Measurements from ENCODE around the gene VWA5B1.

Gene VWA5B1

DNA sequence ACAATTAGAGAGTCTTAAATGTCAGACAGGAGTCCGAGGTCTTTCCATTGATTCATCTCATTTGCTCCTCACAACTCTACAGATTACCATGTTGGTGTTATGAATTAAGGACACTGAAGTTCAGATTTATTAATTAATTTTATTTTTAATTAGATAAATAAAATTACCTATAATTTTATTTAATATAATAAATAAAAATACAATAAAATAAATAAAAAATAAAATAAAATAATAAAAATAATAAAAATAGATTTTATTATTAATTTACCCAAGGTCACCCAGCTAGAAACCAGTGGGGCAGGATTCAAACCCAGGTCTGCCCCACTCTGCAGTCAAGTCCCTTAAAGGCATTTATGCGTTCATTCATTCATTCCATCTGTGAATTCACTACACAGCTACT lies 72.2 kb downstream of the VWA5B1 start:
- no peak overlapping the region for H3K27ac ChIP-seq
- no peak for DNase-seq (ENCODE audit: low read depth, low spot score)

GRCh38 chr1:20365421-20366055 lies 74.9 kb downstream of the VWA5B1 start:
- DNase-seq (ENCODE audit: low read depth, low spot score): no peak
- H3K27ac ChIP-seq: no peak overlapping the region

DNA sequence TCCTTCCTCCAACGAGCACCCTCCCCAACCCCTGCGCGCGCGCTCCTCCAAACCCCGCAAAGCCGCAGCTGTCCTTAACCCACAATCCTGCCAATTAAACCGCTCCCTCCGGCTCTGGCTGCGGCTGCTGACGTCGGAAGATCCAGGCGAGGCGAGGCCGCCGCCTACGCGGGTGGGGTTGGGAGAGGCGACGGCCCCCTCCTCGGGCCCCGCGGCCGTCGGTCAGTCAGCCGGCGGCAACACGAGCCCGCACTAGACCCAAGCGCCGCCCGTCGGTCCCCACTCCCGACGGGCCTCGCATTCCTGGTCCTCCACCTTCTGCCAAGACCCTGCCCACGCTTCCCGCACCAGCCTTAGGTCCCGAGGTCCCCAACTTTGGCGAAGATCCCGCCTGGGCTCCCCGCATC lies 75.4 kb downstream of the VWA5B1 start:
- no peak overlapping the region for H3K27ac ChIP-seq
- no peak for DNase-seq (ENCODE audit: low read depth, low spot score)

GRCh38 chr1:20366463-20367115 lies 75.9 kb downstream of the VWA5B1 start:
- H3K27ac ChIP-seq: no peak overlapping the region
- no peak for DNase-seq (ENCODE audit: low read depth, low spot score)

DNA sequence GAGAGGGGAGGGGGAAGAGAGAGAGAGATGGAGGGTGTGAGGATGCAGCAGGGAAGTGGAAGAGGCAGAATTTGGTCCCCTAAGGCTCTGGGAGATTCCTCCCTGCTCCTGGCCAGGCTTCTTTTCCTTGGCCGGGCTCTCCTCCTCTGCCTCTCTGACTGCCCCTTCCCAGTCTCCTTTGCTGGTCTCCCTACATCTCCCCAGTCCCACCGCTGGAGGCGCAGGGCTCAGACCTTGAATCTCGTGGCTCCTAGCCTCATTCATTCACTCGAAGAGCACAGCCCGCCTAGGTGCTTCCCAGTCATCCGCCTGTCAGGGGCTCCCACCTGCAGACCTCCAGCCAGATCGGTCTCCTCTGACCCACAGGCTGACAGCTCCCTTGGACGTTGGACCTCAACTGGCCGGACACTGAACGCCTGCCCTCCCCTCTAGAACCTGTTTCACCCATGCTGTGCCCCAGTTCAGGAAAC lies 76.5 kb downstream of the VWA5B1 start:
- H3K27ac ChIP-seq: no peak overlapping the region
- no peak for DNase-seq (ENCODE audit: low read depth, low spot score)

DNA sequence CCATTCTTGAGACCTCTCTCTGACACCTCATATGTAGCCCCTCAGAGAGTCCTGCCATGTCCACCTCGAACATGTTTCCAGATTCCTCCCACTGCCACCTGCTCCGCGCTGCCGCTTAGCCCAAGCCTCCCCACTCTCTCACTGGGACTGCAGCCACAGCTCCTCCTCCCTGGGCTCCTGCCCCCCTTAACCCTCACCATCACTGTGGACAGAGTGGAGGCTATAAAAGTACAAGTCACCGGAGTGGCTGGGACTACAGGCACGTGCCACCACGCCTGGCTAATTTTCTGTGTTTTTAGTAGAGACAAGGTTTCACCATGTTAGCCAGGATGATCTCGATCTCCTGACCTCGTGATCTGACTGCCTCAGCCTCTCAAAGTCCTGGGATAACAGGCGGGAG lies 77.0 kb downstream of the VWA5B1 start:
- H3K27ac ChIP-seq: no peak overlapping the region
- DNase-seq (ENCODE audit: low read depth, low spot score): no peak

GRCh38 chr1:20368866-20369470 lies 78.3 kb downstream of the VWA5B1 start:
- no peak overlapping the region for H3K27ac ChIP-seq
- no peak for DNase-seq (ENCODE audit: low read depth, low spot score)

GRCh38 chr1:20370698-20371097 lies 80.0 kb downstream of the VWA5B1 start:
- H3K27ac ChIP-seq: no peak overlapping the region
- no peak for DNase-seq (ENCODE audit: low read depth, low spot score)

GRCh38 chr1:20371411-20371810 lies 80.7 kb downstream of the VWA5B1 start:
- H3K27ac ChIP-seq: no peak overlapping the region
- DNase-seq (ENCODE audit: low read depth, low spot score): no peak

- DNase-seq (ENCODE audit: low read depth, low spot score): no peak
- H3K27ac ChIP-seq: no peak overlapping the region
These were observed 81.2 kb downstream of the VWA5B1 start for GRCh38 chr1:20371883-20372282.

- H3K27ac ChIP-seq: no peak overlapping the region
- no peak for DNase-seq (ENCODE audit: low read depth, low spot score)
These were observed 82.0 kb downstream of the VWA5B1 start for GRCh38 chr1:20372676-20373075.

DNA sequence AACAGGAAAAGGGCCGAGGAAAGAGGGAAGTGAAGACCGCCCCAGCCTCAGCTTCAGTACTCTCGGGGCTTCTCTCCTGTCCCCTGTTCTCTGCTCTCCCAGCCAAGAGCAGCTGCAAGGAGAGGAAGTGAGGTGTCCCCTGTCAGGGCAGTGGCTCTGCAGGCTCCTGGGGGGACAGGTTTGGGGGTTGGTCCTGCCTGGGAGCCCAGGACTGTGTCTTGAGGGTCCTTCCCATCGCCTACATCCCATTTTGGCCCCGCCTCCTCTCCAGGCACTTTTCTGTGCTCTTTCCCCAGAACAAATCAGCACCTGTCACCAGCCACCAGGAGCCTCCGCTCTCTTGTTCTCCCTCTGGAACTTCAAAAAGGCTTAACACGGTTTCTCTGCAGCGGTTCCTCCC lies 82.6 kb downstream of the VWA5B1 start:
- DNase-seq (ENCODE audit: low read depth, low spot score): no peak
- no peak overlapping the region for H3K27ac ChIP-seq

- no peak for DNase-seq (ENCODE audit: low read depth, low spot score)
- no peak overlapping the region for H3K27ac ChIP-seq
These were observed 83.1 kb downstream of the VWA5B1 start for GRCh38 chr1:20373764-20374163.

DNA sequence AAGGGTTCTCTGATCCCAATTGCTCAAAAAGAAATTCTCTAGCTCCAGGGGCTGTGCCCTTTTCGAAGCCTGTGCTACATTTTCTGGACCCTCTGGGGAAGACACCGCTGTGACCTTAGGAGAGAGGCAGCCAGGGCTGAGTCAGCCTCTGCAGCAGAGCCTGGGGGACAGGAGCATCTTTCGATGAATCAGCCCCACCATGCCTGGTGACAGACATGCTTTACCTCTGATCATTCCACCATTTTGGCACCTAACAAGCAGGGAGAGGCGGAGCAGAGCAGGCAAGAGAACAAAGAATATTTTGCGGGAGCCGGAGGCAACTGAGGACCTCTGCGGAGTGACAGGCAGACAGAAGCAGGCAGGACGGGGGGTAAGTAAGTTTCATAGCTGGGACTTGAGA lies 84.9 kb downstream of the VWA5B1 start:
- no peak for DNase-seq (ENCODE audit: low read depth, low spot score)
- no peak overlapping the region for H3K27ac ChIP-seq

DNA sequence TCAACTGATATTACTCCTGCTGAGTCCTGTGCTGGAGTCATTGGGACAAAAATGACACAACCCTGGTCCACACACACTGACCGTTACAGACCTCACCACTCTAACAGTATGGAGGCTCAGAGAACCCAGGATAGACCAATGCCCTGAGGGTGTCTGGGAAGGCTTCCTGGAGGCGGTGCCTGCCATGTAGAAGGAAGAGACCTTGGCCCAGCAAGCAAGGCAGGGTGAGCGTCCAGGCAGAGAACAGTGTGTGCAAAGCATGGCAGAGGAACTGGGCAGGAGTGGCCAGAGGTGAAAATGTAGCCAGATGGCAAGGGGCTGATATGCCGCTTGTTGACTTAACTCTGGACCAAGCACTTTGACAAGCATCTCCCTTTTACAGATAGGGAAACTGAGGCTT lies 85.5 kb downstream of the VWA5B1 start:
- no peak overlapping the region for H3K27ac ChIP-seq
- no peak for DNase-seq (ENCODE audit: low read depth, low spot score)

DNA sequence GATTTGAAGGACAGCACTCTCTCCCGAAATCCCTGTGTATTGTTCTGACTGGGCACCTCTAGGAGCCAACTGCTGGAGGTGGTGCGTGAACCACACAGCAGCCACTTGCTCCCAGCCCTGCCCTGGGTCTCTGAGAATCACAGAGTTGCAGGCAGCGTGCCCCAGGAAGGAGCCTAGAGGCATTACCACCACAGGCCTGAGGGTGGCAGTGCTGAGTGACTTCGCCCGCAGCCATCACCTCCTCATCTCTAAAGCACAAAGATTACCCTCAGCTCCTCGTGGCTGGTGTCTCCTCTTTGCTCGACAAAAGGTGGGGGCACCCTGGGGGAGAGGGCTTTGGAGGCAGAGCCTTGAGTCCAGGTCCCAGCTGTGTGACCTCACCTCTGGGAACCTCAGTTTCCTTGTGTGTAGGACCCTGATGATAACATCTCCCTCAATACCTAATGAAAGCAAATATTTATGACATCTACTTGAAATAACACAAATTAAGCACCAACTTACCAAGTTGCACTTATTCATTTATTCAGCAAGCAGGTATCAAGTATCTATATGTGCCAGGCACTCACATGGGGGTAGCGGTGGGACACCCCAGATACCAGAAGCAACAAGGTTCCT lies 86.3 kb downstream of the VWA5B1 start:
- no peak overlapping the region for H3K27ac ChIP-seq
- DNase-seq (ENCODE audit: low read depth, low spot score): no peak

GRCh38 chr1:20377516-20378270 lies 87.0 kb downstream of the VWA5B1 start:
- H3K27ac ChIP-seq: no peak overlapping the region
- DNase-seq (ENCODE audit: low read depth, low spot score): no peak

DNA sequence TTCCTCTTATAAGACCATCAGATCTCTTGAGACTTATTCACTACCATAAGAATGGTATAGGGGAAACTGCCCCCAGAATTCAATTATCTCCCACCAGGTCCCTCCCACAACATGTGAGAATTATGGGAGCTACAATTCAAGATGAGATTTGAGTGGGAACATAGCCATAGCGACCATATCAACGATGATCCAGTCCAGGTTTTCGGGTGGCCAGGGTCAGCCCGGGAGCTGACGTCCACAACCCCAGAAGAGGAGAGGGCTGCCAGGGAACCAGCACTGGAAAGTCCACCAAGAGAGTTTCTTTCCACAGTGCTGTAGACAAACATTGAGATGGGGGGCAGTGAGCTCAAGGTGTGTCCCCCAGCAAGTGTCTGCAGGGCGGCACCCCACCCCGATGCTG lies 88.4 kb downstream of the VWA5B1 start:
- no peak overlapping the region for H3K27ac ChIP-seq
- no peak for DNase-seq (ENCODE audit: low read depth, low spot score)

DNA sequence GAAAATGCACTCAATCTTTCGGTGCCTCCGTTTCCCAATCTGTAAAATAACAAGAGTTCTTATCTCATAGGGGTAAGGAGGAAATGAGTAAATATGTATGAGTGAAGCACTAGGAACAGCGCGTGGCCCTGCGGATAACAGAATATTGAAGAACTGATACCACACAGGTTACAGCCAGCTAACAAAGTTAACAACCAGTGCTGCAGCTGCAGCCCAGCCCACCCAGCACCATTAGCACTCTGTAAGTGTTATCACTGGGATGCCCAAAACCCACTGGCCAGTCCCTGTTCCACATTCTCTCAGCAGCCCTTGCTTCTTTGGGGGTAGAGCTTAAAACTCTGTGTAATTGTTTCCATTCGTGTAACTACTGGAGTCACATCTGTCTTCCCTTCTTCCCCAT lies 89.5 kb downstream of the VWA5B1 start:
- H3K27ac ChIP-seq: no peak overlapping the region
- DNase-seq (ENCODE audit: low read depth, low spot score): no peak

DNA sequence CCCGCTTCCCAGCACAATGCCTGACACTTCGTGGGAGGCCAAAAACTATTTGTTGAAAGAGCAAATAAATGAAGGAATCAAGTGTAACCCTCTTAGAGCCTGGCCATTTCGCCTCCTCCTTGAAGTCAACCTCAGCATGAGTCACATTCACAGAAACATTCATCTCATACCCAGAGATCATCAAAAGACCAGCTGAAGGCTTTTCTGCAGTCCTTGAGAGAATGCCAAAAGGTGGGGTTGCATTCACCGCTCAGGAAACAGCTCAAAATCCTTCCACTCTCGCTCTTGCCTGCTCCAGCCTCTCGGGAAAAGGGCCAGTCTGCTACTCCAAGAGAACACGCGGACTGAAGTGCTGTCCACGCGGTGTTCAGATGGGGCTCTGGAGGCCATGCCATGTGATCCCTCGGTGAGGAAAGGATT lies 90.0 kb downstream of the VWA5B1 start:
- no peak for DNase-seq (ENCODE audit: low read depth, low spot score)
- no peak overlapping the region for H3K27ac ChIP-seq

Measured in epithelial cell of prostate (primary cell).